HG02852 (cell line): ENCODE results near the gene BRSK2.

Source experiments
- ATAC-seq: cut with Tn5 transposase; IDR thresholded peaks from one replicate; pipeline ENCODE4 v1.9.1; 2021; ENCODE audit warnings: mild to moderate bottlenecking, moderate library complexity; ENCODE audit not compliant: unreplicated experiment

The BRSK2 gene

DNA sequence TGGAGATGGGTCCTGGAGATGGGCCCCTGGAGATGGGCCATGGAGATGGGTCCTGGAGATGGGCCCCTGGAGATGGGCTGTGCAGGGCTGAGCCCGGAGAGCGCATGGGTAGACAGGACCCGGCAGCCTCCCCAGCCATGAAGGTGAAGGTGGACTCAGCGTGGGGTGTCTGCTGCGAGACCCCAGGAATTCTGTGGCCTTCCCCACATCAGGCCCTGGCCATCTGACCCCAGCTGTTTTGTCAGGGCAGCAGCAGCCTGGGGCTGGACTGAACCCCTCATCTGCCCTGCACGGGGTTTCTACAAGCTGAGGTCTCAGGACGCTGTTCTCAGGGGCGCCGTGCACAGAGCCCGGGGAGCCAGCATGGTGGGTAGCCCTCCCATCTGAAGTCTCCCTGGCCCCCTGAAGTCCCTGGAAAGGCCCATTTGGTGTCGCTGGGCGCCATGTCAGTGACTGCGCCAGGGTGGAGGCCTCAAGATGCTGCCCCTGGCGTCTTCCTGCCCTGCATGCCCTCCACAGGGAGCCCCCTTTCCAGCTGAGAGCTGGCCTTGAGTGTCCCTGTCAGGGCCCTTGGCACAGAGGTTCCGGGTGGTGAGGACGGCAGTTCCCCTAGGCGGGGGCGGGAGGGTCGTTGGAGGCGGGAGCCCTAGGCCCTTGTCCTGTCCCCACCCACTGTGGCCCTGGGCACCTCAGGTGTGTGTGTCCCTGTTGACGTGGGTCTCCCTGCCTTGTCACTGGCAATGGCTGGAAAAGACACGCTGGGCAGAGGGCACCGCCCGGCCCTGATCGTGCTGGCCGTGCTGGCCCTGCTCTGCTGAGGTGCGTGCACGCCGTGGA, 5.4 kb downstream of the BRSK2 start:
- ATAC-seq, result no peak

DNA sequence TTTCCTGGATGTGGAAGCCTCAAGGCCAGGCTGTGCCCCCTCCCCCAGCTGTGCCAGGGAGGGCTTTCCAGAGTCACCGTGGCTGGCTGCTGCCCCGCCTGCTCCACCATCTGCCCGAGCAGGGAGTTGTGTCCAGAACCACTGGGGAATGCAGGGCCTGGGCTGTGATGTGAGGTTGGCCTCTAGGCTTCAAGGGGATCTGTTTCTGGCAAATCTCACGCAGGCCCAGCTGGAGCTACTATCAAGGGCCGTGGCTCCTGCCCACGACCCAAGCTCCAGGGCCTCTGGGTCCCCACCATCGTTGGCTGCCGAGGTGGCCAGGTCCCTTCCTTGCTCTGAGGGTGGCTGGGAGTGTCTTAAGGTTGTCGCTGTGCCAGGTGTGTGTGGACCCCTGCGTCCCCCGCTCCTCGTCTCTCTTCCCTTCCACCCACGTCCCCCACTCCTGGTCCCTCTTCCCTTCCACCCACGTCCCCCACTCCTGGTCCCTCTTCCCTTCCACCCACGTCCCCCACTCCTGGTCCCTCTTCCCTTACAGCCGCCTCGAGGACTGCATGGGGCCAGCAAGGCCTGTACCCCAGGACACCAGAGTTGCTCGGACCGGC, 6.1 kb downstream of the BRSK2 start:
- ATAC-seq, result no peak

DNA sequence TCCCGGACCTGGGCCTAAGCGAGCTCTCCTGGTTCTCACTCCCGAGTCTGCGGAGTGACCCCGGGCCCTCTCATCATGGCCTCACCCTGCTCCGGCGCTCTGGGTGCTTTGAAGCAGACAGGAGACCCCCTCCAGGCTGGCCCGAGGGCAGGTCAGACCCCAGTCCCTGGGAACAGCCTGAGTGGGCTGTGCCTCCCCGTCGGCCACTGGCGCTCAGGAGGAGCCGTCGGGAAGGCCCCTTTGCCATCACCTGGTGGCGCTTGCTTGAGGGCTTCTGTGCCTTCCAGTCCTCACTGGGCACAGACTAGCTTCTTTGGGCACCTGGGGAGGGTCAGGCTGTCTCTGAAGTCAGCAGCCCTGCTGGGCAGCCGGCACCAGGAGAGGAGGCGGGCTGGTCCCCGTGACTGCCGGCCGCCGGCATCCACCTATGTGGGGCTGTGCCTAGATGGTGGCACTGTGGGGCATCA, 6.7 kb downstream of the BRSK2 start:
- ATAC-seq, result no peak

DNA sequence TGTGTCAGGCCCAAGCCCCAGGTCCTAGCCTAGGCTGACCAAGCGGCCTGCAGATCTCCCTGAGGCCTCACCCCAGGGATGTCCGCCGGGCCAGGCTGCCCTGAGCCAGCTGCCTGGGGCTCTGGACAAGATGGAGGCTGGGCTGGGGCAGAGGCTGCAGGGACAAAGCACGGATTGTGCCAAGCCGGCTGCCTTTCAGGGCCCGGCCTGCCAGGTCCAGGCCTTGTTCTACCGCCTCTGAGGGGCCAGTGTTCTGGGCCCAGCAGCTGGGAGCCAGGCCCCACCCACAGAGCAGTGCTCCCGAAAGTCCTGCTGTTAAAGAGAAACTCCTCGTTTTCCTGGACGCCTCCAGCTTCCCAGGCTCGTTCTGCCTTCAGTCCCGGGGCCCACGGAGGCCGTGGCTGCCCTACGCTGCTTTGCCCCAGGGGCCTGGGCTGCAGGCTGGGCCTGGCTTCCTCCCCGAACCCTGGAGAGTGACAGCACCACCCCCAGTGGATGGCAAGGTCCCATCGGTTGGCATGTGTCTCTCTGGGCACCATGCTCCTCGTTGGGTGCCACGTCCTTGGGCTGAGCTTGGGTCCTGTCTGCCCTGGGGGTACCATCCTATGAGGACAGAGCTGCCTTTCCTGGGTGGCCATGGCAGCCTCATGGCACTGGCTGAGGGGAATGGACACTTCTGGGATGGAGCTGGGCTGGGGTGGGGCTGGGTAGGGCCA, 7.6 kb downstream of the BRSK2 start:
- ATAC-seq, result no peak

DNA sequence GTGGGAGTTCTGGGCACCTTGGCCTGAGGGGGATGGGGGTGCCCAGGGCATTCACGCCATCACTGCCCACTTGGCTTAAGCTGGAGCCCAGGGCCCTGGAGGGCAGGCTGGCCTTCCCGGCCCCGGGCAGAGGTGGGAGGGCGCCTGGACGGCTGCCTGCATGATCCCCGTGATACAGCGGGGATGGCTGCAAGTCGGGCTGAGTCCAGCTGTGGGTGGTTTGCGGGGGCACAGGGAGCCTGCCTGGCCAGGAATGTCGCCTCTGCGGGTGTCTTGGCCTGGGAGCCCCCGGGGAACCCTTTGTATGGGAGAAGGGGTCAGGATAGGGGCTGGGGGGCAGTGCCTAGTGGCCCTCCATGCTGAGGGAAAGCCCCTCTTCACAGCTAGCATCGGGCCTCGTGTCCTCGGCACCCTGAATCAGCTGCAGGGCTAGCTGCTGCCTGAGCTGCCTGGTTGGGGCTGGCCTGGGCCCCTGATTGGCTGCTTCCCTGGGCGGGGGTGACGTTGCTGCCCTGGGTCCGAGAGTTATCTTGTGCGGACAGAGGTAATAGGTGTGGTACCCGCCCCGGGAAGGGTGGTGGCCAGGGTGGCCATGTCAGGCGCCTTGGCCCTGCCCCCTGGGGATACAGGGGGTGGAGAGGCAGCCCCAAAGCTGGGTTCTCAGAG, 8.3 kb downstream of the BRSK2 start:
- no peak for ATAC-seq

DNA sequence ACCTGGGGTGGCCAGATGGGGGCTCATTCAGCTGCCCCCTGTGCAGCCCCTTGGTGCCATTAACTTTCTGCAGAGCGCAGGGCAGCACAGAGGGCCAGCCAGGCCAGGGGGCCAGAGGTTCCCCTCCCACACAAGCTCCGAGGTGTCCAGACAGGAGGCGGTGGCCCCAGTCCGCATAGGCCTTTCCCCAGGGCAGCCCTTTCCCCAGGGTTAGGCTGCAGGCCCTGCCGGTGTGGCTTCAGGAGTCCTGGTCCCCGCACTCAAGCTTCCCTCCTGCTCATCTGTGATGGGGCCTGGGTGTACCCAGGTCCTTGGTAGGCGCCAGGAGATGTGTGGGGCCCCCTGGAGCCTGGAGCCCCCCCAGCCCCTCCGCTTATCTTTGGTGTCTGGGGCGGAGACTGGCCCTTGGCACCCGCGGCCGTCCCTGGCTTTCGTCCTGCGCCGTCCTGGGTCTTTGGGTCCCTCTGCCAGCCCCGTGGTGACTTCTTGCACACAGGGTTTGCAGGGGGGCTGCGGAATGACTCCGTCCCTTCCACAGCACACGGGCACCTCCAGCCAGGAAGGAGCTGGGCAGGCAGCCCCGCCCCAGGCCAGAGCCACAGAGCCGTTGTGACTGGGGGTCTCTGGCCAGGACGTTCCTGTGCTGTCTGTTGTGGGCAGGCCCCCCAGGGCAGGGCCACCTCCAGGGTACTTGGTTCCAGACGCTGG, 8.9 kb downstream of the BRSK2 start:
- ATAC-seq, result no peak

DNA sequence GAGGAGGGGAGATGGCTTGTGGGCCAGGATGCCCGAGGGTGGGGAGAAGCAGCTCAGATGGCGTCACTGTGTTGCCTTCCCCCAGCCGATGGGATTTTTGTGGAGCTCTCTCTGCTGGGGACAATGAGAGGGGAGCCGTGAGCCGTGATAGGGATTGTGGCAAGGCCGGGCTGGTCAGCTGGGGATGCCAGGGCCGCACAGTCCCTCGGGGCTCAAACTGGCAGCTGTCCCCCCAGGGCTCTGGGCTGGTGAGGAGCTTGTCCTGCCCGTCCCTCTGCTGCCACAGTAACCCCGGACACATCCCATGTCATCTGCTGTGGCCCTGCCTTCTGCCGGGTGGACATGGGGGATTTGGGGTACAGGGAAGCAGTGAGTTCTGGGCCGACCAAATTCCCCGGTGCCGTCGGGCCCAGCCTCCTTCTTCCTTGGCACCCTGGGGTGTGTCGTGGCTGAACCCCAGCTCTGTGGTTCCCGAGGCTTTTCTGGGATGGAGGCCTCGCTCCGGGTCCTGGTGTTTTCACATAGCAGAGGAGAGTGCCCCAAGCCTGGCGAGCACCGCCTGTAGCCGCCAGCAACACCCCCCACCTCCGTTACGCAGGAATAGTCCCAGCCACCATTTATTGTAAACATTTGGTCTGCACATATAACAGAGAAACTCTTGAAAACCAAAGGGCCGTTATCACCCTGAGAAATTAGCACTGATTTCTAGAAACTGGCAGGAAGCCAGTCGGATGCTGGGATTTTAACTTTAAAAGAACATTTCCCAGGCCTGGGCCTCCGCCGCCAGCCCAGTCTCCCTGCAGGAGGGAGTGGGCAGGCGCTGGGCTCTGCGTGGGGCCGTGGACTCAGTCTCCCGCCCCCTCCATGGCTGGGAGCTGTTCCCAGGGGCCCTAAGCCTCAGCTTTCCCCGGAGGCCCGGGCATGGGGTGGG, 9.9 kb downstream of the BRSK2 start:
- no peak for ATAC-seq

DNA sequence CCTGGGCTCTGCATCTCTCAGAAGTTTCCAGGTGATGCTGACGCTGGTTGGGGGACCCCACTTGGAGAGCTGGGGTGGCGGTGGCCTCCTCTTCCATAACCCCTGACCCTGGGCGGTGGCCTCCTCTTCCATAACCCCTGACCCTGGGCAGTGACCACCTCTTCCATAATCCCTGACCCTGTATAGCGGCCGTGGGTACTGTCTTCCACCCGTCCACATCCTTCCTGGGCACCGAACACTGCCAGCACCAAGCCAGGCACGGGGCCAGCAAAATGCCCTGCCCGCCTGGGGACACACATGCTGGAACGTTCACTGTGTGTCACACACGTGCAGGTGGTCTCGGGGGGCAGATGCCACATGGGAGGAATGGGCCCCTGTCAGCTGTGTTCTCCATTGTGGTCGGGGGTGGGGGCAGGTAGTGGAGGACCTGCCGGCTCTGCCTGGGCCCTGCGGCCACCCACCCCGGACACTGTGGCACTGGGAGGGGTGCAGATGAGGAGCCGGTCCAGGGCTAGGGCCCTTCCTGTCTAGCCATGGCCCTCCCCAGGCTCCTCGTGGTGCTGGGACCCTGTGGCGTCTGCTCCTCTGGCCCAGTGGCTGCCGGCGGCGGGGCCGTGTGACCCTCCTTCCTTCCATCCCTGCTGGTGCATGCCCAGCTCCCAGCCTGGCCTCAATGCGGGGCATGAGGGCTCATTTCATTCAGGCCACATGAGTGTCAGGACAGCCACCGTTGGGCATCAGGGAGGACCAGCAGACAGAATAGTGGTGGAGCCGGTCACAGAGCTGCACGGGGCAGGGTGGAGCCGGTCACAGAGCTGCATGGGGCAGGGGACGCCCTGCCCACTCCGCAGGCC, 10.8 kb downstream of the BRSK2 start:
- no peak for ATAC-seq

DNA sequence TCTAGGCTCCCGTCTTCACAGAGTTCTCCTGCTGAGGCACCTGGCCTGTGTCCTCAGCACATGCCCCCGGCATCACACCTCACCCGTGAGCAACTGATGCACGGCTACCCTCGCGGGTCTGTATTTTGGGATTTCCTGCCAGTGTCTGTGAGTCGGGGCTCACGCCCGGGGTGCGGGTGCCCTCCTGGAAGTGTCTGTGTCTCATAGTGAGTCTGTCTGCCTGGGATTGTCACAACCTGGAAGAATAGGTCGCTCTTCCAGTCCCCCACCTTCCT, 11.4 kb downstream of the BRSK2 start:
- ATAC-seq, result no peak

DNA sequence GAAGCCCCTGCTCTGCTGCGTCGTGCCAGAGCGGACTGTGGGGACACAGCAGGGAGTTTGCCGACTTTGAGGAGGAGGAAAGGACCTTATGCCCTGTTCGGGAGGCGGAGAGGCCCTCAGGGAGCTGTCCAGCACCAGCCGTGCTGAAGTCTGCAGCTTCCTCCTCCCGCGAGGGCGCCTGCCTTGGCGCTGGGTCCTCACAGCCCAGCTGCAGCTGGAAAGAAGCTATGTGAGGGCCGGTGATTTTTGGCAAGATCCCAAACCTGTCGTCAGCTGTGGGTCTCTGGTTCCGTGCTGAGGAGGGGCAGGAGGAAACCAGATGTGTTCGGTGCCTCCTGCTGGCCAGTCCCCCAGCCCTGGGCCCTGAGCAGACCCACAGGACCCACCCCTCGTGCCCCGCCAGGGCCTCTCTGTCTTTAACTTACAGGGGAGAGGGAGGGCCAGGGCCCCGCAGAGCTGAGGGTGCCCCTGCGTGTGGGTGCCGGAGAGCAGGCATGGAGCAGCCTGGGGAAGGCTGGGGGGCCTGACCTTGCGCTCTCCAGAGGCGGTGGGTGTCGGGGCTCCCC, 12.0 kb downstream of the BRSK2 start:
- no peak for ATAC-seq

DNA sequence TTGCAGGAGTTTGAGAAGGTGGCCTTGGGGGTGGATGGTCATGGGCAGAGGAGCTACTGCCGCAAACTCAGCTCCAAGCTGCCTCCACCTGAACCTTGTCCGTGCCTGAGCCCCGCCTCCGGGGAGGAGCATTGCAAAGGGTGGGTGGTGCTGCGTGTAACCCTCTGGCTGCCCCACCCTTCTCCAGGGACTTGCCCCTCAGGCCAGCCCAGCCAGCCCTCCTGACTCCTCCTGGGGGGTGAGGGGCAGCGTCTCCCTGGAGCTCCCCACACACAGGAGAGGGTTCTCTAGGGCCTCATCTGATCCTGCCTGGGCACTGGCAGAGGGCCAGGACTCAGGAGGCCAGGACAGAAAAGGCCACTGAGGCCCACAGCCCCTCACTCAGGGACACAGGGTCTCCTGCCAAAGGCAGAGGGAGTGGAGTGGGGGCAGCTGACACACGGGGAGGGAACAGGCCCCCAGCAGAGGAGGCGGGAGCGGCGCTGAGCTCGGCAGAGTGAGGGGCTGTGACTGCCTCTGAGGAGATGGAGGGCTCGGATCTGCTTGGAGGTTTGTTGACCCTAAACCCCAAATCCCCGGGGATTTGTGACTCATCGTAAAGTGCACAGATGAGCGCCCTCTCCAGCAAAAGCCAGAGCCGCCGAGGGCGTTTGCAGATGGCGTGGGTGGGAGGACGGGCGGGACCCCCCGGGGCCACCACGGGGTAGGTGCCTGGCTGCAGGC, 12.8 kb downstream of the BRSK2 start:
- no peak for ATAC-seq

DNA sequence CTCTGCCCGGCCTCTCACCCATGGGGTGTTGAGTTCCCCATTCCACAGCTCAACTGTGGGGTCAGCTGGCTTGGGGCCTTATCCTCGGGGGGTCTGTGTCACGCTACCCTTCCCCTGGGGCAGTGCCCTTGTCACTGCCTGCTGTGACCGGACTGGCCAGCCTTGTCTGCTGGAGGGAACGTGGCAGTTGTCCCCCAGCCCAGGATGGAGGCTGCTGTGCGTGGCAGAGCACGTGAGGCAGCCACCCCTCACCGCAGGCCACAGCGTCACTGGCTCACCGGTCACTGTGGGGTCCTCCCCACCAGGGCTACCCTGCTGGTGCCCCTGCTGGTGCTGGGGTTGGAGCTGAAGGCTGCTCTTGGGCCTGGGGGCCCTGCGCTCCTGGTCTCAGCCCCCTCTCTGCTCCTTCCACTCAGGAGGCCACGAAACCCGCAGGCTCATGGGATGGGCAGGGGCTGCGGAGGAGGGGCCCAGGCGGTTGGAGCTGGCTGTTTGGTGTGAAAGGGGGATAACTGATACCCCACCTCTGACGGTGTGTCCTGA, 13.4 kb downstream of the BRSK2 start:
- no peak for ATAC-seq

DNA sequence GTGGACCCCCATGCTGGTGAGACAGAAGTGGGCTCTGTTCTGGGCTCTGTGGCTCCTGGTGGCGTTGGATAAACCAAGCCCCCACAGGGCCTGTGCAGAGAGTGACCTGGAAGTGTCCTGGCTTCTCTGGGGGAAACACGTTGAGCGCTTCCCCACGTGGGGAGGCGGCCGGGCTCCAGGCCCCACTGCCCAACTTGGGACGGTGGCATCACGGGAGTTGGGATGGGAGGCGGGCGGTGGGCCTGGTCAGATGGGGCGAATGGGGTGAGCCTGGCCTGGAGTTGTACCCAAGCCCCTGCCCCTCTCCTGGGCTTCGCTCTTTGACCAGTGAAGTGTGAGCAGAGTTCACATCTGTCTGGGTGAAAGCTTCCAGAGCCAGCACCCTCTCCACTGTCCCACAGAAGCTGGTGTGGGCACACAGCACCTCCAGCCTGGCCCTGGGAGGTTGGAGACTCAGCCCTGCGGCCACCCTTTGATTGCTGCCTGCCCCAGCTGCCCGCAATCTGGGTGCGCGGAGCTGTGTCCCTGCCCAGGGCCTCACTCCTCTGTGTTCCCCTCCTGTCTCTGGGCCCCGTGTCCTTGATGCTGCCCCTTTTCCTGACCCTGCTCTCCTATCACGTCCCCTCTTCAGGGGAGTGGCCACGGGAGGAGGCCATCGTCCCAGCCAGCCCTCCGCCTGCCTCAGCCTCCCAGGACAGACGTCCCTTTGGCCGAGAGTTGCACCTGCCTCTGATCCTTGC, 14.2 kb downstream of the BRSK2 start:
- ATAC-seq, result no peak

DNA sequence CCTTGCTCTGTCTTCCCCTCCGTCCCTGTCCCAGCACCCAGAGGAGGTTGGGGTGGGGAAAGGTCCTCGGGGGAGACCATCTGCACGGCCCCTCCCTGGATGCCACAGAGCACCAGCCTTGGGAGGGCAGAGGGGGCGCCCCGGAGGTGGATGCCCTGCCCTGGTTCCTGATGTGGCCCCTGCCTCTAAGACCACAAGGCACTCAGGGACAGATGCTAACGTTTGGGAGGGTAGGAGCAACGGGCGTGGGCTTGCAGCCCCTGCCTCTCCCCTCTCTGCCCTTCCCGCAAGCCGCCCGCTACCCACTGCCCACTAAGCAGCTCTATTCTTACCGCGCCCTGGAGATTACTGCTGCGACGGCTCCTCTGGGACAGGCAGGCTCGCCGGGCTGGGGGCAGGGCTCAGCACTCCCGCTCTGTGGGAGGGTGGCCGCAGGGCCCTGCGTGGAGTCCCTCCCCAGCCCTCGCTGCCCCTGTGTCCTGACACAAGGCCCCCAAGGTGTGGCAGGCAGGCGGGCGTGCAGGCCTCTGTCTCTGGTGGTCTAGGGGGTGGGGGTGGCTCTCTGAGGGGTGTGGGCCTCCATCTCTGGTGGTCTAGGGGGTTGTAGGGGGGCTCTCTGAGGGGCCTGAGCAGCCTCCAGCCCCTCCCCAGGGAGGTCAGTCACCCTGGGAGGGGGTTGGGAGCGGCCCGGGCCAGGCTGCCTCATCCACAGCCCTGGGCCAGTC, 14.9 kb downstream of the BRSK2 start:
- ATAC-seq, result no peak

DNA sequence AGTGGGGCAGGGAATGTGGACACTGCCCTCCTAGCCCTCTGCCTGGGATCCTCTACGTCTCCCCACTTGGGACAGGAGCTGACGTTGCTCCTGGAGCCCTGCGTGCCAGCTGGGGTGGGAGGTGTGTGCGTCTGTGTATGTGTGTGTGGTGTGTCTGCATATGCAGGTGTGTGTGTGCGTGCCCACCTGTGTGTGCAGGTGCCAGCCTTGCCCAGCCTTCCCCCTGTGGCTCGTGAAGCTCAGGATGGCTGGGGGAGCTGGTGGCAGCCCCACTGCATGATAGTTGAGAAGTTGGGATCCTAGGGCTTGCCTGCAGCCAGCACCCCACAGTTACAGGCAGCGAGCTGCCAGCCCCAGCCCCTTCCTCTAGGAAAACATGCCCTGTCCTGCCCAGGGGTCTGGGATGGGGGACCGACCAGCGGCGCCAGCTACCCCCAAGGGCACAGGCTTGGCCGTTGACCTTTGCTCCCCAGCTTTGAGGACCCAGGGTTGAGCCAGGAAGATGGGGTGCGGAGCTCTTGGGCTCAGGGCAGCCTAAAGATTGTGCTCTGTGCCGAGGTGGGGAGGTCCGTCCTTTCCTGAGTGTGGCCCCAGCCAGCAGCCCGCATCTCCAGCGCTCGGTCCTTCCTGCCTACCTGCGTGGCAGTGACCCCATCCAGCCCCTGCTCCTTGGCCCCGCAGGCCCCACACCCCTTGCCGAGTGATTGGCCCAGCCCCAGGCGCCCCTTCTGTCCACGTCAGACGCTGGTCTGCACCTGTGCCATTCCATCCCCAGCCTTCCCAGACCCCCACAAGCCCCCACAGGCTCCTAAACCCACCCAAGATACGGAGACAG, 15.7 kb downstream of the BRSK2 start:
- no peak for ATAC-seq
